ENCODE measurements around the gene KLC4.
"Not testable (repeated sequence)": the region's sequence is repeated elsewhere in the genome, so short reads cannot be mapped to it uniquely, and the experiment has no call there.

KLC4 gene

GRCh38 chr6:43096451-43097097 is 37.1 kb downstream of the KLC4 start:
- DNase-seq = no peak

- DNase-seq = no peak
Observed at GRCh38 chr6:43097098-43097489, 37.7 kb downstream of the KLC4 start.

- no peak for DNase-seq
Observed at GRCh38 chr6:43097502-43097901, 38.1 kb downstream of the KLC4 start.

GRCh38 chr6:43101497-43101896 is 42.1 kb downstream of the KLC4 start:
- DNase-seq = no peak

- no peak for DNase-seq
Observed at GRCh38 chr6:43103253-43103876, 43.9 kb downstream of the KLC4 start.

GRCh38 chr6:43105538-43106222 is 46.2 kb downstream of the KLC4 start:
- no peak for DNase-seq

GRCh38 chr6:43107344-43108062 is 48.1 kb downstream of the KLC4 start:
- DNase-seq = no peak

GRCh38 chr6:43113431-43114260 is 54.2 kb downstream of the KLC4 start:
- DNase-seq = no peak

GRCh38 chr6:43115365-43115764 is 55.9 kb downstream of the KLC4 start:
- DNase-seq = no peak

GRCh38 chr6:43117466-43117865 is 58.0 kb downstream of the KLC4 start:
- not testable (repeated sequence) for DNase-seq

- no peak for DNase-seq
Observed at GRCh38 chr6:43119482-43119881, 60.1 kb downstream of the KLC4 start.

GRCh38 chr6:43120101-43120763 is 60.8 kb downstream of the KLC4 start:
- DNase-seq = no peak

- no peak for DNase-seq
Observed at GRCh38 chr6:43120944-43121913, 61.8 kb downstream of the KLC4 start.

- DNase-seq = no peak
Observed at GRCh38 chr6:43122146-43122545, 62.7 kb downstream of the KLC4 start.

GRCh38 chr6:43123461-43124314 is 64.3 kb downstream of the KLC4 start:
- DNase-seq = no peak

GRCh38 chr6:43124481-43124880 is 65.0 kb downstream of the KLC4 start:
- DNase-seq = no peak
